Endometrial microvascular endothelial cells (primary cell): ENCODE data around the gene ANTXRL. TPM values are rescaled to one million over a fixed set of nuclear protein-coding genes. Genes with fewer than 3 reads are reported as not detected.
"Not testable (repeated sequence)": the region's sequence is repeated elsewhere in the genome, so short reads cannot be mapped to it uniquely, and the experiment has no call there.

ENCODE experiments used
- in situ Hi-C: cut with HindIII; loops from 2 replicates; pipeline ENCODE4 v1.10.0; 2017; ENCODE audit warnings: low sequenced_read_pairs, low pct_unique_long_range_greater_than_20kb; ENCODE audit errors: inconsistent ontology term
- total RNA-seq: library from RNA; depleted of rRNA; stranded (reverse); fragments of >200 nt; gene quantifications from one replicate; pipeline ENCODE4 v1.2.3, GENCODE V29; 2015; ENCODE audit errors: inconsistent ontology term

Gene ANTXRL
- total RNA-seq, 1 donor from 2014 or later: not detected

- in situ Hi-C loops: no loop called here
Measured at GRCh38 chr10:46301721-46302479, 15.1 kb downstream of the ANTXRL start.

- in situ Hi-C loops: not testable (repeated sequence)
Measured at GRCh38 chr10:46302765-46303352, 16.1 kb downstream of the ANTXRL start.

DNA sequence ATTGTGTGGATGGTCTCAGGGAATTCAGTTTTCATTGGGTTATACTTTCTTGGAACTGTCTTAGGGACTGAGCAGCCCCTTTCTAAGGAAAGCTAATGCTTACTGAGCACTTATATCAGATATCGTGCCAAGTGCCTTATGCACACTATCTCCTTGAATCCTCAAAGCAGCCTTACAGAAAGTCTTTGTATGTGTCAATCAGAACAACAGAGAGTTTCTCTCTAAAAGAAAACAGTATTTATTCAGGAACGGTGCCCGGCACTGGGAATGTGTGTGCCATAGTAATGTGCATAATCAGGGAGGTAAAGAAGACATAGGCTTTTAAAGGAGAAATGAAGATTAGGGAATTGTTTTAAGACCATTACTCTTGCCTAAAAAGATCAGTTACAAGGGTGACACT lies 17.3 kb downstream of the ANTXRL start:
- in situ Hi-C loops: no loop called here

- in situ Hi-C loops: not testable (repeated sequence)
Measured at GRCh38 chr10:46304671-46305070, 17.9 kb downstream of the ANTXRL start.

- in situ Hi-C loops: no loop called here
Measured at GRCh38 chr10:46305079-46305818, 18.5 kb downstream of the ANTXRL start.

- in situ Hi-C loops: no loop called here
Measured at GRCh38 chr10:46305986-46306385, 19.2 kb downstream of the ANTXRL start.

- in situ Hi-C loops: no loop called here
Measured at GRCh38 chr10:46306516-46307184, 19.9 kb downstream of the ANTXRL start.

DNA sequence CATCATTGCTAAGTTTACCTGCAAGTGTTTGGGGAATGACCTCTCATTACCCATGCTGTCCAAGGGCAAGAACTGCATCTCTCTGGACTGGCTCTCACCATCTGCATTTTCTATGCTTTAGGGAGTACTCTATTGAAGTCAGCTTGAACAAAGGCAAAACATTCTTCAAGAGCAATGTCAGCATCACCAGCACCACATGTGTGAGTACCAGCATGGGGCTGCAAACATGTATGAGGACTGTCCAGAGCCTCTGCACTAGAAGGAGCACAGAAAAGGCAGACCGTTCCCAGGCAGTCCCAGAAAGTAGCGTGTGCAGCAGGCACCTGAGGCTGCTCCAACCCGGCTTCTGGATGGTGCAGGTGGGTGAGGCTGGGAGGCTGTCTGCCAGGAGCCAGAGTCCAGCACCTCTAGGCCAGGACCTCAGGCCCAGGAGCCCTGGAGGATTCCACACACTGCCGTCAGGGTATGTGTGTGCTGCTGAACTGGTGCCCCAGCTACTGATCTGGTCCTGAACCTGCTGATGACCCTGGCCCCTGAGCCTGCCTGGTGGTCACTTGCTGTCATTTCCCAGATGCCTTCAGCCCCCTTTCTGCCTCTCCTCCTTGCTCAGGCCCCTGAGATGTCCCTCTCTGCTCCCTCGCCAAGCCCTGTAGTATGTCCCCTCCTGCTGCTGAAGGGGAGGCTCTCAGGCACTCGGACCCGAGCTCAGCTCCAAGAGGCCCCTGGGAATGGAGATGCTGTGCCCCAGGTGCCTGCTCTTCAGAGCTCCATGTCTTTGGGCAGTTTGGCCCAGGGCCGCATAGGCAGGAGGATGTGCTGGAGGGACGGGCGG lies 20.7 kb downstream of the ANTXRL start:
- in situ Hi-C loops: no loop called here

GRCh38 chr10:46308113-46308415 lies 21.3 kb downstream of the ANTXRL start:
- in situ Hi-C loops: no loop called here

DNA sequence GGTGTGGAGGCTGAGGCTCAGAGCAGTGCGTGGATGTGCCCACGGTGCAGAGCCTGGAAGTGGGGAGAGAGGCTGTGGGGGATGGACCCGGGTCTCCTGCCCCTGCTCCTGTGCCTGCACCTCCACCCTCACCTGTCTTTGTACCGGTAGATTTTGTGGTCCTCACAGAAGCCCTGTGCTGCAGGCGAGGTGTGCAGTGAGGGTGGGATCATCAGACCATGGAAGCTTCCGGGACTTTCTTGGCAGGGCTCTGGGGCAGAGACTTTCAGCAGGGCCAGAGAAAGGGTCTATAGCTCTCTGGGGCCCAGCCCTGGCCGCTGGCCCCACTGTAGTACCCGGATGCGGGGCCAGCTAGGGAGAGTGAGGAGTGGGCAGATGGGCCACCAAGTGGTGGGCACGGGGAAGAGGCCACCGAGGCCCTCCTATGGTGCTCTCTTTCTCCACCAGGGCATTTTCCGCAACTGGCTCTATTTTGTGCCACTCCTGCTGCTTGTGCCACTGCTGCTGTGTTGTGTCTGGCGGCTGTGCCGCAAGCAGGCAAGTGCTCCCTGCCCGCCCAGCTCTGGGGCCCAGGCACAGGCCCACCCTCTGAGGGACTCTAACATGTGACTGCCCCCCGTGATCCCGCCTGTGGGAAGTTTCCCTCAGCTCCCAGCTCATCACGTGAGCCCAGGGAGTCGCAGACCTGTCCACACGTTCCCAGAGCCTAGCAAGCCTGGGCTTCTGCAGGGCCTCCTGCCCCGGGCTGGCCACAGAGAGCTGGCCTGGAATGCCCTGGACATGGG lies 22.1 kb downstream of the ANTXRL start:
- in situ Hi-C loops: no loop called here

DNA sequence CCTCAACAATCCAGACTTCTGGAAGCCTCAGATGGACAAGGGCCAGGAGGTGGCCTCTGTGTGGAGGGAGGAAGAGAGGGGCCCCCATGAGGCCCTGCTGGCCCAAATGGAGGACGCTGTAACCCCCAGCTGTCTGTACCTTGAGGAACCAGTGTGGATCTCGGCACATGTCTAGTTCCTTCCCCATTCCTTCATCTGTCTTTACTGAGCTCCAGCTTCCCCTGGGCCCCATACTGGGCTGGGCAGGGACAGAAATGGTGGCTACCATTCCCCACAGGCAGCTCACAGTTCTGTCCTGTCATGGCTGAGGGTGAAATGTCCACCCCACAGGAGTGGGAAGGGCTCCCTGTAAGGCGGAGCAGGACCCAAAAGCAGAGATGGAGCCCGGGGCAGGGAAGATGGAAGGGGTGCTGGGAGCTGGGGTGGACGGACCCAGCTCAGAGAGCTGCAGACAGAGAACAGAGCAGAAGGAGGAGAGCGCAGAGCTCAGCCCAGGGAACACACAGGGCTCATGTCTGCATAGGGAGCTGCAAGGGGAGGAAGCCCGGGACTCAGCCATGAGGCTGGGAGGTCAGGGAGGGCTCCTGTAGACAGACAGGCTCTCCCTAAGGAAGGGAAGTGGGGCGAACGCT lies 22.8 kb downstream of the ANTXRL start:
- in situ Hi-C loops: no loop called here

- in situ Hi-C loops: no loop called here
Measured at GRCh38 chr10:46310143-46310514, 23.3 kb downstream of the ANTXRL start.

GRCh38 chr10:46310851-46311250 lies 24.1 kb downstream of the ANTXRL start:
- in situ Hi-C loops: no loop called here

DNA sequence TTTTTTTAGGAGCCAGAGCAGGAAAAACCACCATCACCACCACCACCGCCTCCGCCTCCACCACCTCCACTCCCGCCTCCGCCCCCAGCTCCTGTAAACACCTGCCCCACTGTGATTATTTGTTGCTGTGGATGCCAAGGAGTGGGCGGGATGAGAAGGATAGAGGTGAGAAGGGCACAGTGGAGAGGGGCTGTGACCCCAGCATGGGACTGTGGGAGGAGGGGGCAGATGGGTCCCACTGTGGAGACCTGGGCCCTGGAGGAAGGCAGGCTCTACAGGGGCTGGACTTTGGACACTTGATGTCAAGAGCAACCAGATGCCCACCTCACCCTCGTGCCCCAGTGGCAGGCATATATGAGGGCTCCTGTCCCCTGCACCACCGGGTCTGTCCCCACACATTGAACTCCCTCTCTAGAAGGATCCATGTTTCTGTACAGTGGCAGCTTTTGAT lies 24.7 kb downstream of the ANTXRL start:
- in situ Hi-C loops: no loop called here

DNA sequence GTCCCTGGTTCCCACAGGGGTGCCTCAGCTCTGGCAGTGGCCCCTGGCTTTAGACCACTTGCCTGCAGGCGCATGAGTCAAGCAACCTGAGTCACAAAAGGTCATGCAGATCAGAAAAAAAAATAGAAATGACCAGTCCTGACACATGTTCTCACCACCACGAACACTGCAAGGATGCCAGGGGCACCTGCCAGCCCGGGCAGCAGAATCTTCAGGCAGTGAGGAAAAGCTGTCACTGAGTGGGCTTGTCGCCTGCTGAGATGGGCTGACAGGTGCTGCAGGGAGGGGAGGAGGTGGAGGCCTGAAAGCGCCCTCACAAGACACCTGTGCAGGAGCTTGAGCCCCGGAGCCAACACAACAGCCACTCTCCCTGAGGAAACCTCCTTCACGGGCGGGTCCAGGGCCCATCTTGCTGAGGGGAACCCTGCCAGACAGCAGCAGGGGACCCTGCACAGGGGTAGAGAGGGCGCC lies 25.2 kb downstream of the ANTXRL start:
- in situ Hi-C loops: not testable (repeated sequence)

DNA sequence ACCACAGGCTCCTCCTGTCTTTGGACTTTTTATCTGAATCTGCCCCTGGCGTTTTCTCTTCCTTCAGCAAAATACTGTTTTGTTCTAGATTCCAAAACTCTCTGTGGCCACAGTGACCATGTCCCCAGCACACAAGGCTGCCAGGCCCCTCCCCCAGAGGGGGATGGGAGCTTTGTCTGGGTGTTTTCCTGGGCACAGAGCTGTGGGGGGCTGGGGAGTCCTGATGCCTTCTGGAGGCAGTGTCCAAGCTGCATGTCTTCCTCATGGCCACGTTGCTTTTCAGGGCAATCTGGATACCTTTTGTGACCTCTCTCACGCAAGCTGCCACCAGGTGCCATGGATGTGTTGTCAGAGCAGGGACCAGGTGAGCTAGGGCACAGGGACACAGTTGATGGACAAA lies 26.2 kb downstream of the ANTXRL start:
- in situ Hi-C loops: no loop called here

DNA sequence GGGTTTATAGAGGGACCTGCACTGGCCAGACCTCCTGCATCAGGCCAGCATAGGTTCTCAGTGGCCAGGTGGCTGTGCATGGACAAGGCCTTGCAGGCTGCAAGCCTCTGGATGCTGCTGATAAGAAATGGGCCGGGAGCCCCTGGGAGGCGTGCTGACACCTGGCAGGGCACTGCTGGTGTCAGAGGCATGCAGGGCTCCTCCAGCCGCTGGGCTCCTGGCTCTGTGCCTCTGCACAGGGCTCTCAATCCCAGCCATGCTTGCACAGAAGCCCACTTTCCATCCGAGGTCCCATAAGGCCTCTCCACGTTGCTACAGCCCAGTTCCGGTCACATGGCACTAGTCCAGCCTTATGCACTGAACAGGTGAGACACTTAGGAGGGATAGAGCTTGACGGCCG lies 27.3 kb downstream of the ANTXRL start:
- in situ Hi-C loops: no loop called here
